Amygdala (tissue), 56 donors: ENCODE data around the gene FCAMR.

Experiments used
- DNase-seq, 56 donors: peaks; one replicate each; lab custom pipeline; 2025; lab: John Stamatoyannopoulos, UW

The FCAMR gene

GRCh38 chr1:206960676-206961386 is 9.4 kb downstream of the FCAMR start:
- no peak for DNase-seq

GRCh38 chr1:206958144-206958543 is 12.1 kb downstream of the FCAMR start:
- DNase-seq = no peak

- DNase-seq = no peak
Measured at GRCh38 chr1:206957639-206958038, 12.6 kb downstream of the FCAMR start.

- no peak for DNase-seq
Measured at GRCh38 chr1:206955476-206956451, 14.5 kb downstream of the FCAMR start.

GRCh38 chr1:206954459-206955342 is 15.6 kb downstream of the FCAMR start:
- no peak for DNase-seq

- DNase-seq = no peak
Measured at GRCh38 chr1:206953626-206954025, 16.6 kb downstream of the FCAMR start.

GRCh38 chr1:206953126-206953525 is 17.1 kb downstream of the FCAMR start:
- no peak for DNase-seq

- no peak for DNase-seq
Measured at GRCh38 chr1:206952171-206952570, 18.1 kb downstream of the FCAMR start.

- no peak for DNase-seq
Measured at GRCh38 chr1:206951318-206952100, 18.8 kb downstream of the FCAMR start.

- DNase-seq = no peak
Measured at GRCh38 chr1:206949641-206950040, 20.6 kb downstream of the FCAMR start.

- peak in 4 of 56 donors; percentile 4 to 50 (median 17) for DNase-seq
Measured at GRCh38 chr1:206949208-206949607, 21.1 kb downstream of the FCAMR start.

- no peak for DNase-seq
Measured at GRCh38 chr1:206947255-206947654, 23.0 kb downstream of the FCAMR start.

GRCh38 chr1:206946261-206946660 is 24.0 kb downstream of the FCAMR start, which contains the start of gene PIGR:
Gene PIGR (minus strand): TSS chr1:206946466. CDS start chr1:206940531, 5,935 bp downstream.
- DNase-seq = no peak

GRCh38 chr1:206945779-206946178 is 24.5 kb downstream of the FCAMR start:
- DNase-seq = no peak

- no peak for DNase-seq
Measured at GRCh38 chr1:206944703-206945102, 25.6 kb downstream of the FCAMR start.

GRCh38 chr1:206941766-206942418 is 28.4 kb downstream of the FCAMR start:
- no peak for DNase-seq

GRCh38 chr1:206940588-206940936 is 29.7 kb downstream of the FCAMR start:
- DNase-seq = no peak

- DNase-seq = no peak
Measured at GRCh38 chr1:206939841-206940587, 30.2 kb downstream of the FCAMR start.
